Thyroid gland (tissue), 4 donors: ENCODE data around the gene FAM222B.
"Not testable (repeated sequence)": the region's sequence is repeated elsewhere in the genome, so short reads cannot be mapped to it uniquely, and the experiment has no call there.

Experiments
- CTCF ChIP-seq, 6 experiments: fragments of 200-600 bp in 3 of 6; fragments of 450-650 bp in 3 of 6; sonication (generic) in 3 of 6; IDR thresholded peaks; one replicate each; pipeline ENCODE4 v1.5.1; 2016 to 2019; ENCODE audit warnings: antibody characterized with exemption in 6 of 6, mild to moderate bottlenecking in 2 of 6, inconsistent platforms in 1 of 6, moderate library complexity in 1 of 6
- POLR2A ChIP-seq, 2 donors: fragments of 450-650 bp; IDR thresholded peaks; one replicate each; pipeline ENCODE4 v1.6.1; 2017; ENCODE audit warnings: antibody characterized with exemption in 2 of 2, mild to moderate bottlenecking in 2 of 2, moderate library complexity in 1 of 2

- TF ChIP-seq CTCF, POLR2A (IDR thresholded peaks at IDR 0.05): not testable (repeated sequence)
These were observed 118.6 kb downstream of the FAM222B start for GRCh38 chr17:28723836-28724499.
